ENCODE data around the gene ELK4. TPM values are rescaled to one million over a fixed set of nuclear protein-coding genes. Genes with fewer than 3 reads are reported as not detected.

Gene ELK4
- total and polyA plus RNA-seq, 2 of the 4 experiments (the other 2 are of a cell fraction) = 4.6 to 11.3 TPM

DNA sequence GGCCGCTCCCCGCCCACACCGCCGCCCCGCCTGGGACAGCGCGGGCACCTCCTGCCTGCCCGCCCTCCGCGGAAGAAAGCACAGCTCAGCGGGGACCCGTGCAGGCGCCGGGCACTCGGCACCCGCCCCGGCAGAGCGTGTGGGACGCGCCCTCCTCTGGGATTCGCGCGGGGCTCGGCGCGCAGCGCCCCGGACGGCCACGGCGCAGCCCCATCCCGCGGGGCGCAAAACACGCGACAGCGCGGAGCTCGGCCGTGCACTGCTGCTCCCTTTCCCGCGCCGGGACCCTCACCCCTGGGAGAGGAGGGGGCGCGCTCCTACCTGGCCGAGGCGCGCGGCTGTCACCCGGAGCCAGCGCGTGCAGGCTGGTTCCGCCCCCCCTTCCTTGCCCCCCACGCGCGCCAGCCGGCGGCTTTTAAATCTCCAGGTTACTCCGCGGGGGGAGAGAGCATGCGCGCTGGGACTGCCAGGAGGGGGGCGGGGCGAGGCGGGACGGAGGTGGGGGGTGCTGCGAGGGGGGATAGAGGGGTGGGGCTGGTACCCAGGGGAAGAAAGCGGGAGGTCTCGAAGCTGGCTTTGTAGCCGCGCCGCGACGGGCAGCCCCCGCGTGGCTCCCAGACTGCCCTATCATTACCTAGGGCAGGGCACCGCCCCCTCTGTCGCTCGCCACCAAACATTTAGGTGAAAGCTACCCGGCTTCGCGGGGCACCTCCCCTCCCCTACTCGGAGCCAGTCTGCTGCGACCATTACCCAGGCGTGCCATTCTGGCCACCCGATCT lies 48.5 kb upstream of the ELK4 start, which contains the start of gene SLC45A3 (continued):
- TF ChIP-seq, protein P1, sequence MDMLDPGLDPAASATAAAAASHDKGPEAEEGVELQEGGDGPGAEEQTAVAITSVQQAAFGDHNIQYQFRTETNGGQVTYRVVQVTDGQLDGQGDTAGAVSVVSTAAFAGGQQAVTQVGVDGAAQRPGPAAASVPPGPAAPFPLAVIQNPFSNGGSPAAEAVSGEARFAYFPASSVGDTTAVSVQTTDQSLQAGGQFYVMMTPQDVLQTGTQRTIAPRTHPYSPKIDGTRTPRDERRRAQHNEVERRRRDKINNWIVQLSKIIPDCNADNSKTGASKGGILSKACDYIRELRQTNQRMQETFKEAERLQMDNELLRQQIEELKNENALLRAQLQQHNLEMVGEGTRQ (IDR thresholded peaks at IDR 0.05; ENCODE audit: low read depth, low read length) = no peak
